ENCODE results near the gene AQP11.

Gene AQP11

GRCh38 chr11:77658213-77659013 lies 68.7 kb downstream of the AQP11 start:
- DNase-seq (ENCODE audit: low spot score), result peak; percentile 53
